K562 (cell line): ENCODE results near the gene G6PC3. TPM values are rescaled to one million over a fixed set of nuclear protein-coding genes. Genes with fewer than 3 reads are reported as not detected.

Experiments
- ATF7 ChIP-seq: fragments of 450-650 bp; IDR thresholded peaks from 2 replicates; pipeline ENCODE4 v1.7.1; 2014; ENCODE audit warnings: mild to moderate bottlenecking, moderate library complexity
- MAFG ChIP-seq: fragments of 450-650 bp; conservative IDR thresholded peaks from 2 replicates; pipeline ENCODE4 v1.6.1; 2016; ENCODE audit warnings: missing genetic modification characterization, missing compliant biosample characterization
- SRSF7 ChIP-seq: fragments of 200-400 bp; formaldehyde crosslinking; optimal IDR thresholded peaks from 2 replicates; pipeline ENCODE3; 2017; ENCODE audit warnings: mild to moderate bottlenecking, low read depth, low read length
- ZNF384 ChIP-seq: IDR thresholded peaks from 2 replicates; pipeline ENCODE4 v1.6.1; 2012; ENCODE audit warnings: low read depth, low read length, improper control_type of control experiment
- ZNF41 ChIP-seq: fragments of 250-450 bp; sonication (Bioruptor Pico); conservative IDR thresholded peaks from 2 replicates; pipeline ENCODE4 v1.4.0; 2020; ENCODE audit warnings: mild to moderate bottlenecking
- polyA plus RNA-seq, 8 experiments: library from polyadenylated mRNA; depleted of rRNA in 4 of 8; stranded (reverse) in 5 of 8; unstranded in 3 of 8; fragments of >200 nt; fragmentation: Nextera tagmentation in 2 of 8; fragmentation: Illumina TruSeq in 1 of 8; extraction: Ambion mirVana in 2 of 8; extraction: Trizol in 1 of 8; gene quantifications; 2 replicates each; pipeline versions ENCODE4 v1.2.1 to v1.2.3, GENCODE V29; 2011 to 2014; ENCODE audit warnings: inconsistent platforms in 1 of 8, missing spikeins in 1 of 8
- total RNA-seq, 7 experiments: library from RNA; depleted of rRNA in 6 of 7; stranded (reverse); fragments of >200 nt in 6 of 7; fragmentation: Illumina TruSeq in 2 of 7; extraction: Trizol in 2 of 7; gene quantifications; 2 replicates each; pipeline versions ENCODE4 v1.2.1 to v1.2.3, GENCODE V29; 2011 to 2021; ENCODE audit warnings: low replicate concordance in 1 of 7
- TF ChIP-seq, protein P1 (sequence below): fragments of 250-450 bp; sonication (Bioruptor Pico); IDR thresholded peaks from 2 replicates; pipeline ENCODE4 v1.8.0; 2021; ENCODE audit warnings: moderate library complexity, mild to moderate bottlenecking, inconsistent platforms
- TF ChIP-seq, protein P2 (sequence below): fragments of 200-600 bp; sonication (generic); IDR thresholded peaks from one replicate; pipeline ENCODE4 v1.6.1; 2012; ENCODE audit warnings: mild to moderate bottlenecking, low read depth, low read length, inconsistent platforms
- TF ChIP-seq, protein P3 (sequence below): fragments of 250-450 bp; sonication (Bioruptor Pico); IDR thresholded peaks from 2 replicates; pipeline ENCODE4 v1.4.0; 2020

Gene G6PC3
- total and polyA plus RNA-seq, 9 of the 15 experiments (the other 6 are each of a cell fraction or from before 2014, with no cell fraction given), result 10.4 to 57.8 (median 31.1) TPM

DNA sequence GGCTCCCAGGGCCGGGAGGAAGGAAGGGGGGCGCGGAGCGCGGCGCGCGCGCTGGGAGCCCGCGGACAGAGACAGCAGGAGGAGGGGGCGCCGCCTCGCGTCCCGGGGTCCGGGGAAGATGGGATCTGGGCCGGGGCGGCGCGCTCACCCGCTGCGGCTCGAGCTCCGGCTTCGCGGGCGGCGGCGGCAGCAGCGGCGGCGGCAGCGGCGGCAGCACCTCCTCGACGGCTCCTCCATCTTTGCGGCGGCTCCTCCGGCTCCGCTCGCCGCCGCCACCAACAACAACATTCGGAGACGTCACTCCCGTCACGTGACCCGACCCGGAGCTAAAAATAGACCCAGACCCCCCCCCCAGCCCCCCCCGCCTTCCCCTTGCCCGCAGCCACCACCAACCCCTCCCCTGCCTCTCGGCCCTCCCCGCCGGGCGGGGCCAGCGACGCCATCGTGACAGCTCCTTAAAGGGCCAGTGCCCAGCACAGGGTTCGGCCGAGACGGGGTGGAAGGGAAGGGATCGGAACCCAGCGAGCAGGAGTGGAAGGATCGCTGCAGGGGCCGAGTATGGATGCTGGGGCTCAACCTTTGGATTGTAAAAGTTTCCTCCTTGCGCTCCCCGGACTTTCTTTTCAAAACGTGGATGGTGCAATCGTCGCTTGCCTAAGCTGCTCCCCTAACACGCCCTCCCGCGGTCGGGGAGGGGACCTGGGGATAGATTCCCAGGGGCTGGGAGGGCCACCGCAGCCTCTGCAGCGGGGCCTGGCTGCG lies 53.0 kb downstream of the G6PC3 start, which contains the start of gene HDAC5 (continued):
- peak; percentile 83 for TF ChIP-seq ZNF41 (CRISPR knock-in tag)
- TF ChIP-seq, protein P1, sequence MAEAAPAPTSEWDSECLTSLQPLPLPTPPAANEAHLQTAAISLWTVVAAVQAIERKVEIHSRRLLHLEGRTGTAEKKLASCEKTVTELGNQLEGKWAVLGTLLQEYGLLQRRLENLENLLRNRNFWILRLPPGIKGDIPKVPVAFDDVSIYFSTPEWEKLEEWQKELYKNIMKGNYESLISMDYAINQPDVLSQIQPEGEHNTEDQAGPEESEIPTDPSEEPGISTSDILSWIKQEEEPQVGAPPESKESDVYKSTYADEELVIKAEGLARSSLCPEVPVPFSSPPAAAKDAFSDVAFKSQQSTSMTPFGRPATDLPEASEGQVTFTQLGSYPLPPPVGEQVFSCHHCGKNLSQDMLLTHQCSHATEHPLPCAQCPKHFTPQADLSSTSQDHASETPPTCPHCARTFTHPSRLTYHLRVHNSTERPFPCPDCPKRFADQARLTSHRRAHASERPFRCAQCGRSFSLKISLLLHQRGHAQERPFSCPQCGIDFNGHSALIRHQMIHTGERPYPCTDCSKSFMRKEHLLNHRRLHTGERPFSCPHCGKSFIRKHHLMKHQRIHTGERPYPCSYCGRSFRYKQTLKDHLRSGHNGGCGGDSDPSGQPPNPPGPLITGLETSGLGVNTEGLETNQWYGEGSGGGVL (CRISPR knock-in tag), result no peak
- TF ChIP-seq ZNF384, result no peak
- no peak for TF ChIP-seq SRSF7
- TF ChIP-seq ATF7, result peak; percentile 87
- TF ChIP-seq MAFG, result no peak
- TF ChIP-seq, protein P2, sequence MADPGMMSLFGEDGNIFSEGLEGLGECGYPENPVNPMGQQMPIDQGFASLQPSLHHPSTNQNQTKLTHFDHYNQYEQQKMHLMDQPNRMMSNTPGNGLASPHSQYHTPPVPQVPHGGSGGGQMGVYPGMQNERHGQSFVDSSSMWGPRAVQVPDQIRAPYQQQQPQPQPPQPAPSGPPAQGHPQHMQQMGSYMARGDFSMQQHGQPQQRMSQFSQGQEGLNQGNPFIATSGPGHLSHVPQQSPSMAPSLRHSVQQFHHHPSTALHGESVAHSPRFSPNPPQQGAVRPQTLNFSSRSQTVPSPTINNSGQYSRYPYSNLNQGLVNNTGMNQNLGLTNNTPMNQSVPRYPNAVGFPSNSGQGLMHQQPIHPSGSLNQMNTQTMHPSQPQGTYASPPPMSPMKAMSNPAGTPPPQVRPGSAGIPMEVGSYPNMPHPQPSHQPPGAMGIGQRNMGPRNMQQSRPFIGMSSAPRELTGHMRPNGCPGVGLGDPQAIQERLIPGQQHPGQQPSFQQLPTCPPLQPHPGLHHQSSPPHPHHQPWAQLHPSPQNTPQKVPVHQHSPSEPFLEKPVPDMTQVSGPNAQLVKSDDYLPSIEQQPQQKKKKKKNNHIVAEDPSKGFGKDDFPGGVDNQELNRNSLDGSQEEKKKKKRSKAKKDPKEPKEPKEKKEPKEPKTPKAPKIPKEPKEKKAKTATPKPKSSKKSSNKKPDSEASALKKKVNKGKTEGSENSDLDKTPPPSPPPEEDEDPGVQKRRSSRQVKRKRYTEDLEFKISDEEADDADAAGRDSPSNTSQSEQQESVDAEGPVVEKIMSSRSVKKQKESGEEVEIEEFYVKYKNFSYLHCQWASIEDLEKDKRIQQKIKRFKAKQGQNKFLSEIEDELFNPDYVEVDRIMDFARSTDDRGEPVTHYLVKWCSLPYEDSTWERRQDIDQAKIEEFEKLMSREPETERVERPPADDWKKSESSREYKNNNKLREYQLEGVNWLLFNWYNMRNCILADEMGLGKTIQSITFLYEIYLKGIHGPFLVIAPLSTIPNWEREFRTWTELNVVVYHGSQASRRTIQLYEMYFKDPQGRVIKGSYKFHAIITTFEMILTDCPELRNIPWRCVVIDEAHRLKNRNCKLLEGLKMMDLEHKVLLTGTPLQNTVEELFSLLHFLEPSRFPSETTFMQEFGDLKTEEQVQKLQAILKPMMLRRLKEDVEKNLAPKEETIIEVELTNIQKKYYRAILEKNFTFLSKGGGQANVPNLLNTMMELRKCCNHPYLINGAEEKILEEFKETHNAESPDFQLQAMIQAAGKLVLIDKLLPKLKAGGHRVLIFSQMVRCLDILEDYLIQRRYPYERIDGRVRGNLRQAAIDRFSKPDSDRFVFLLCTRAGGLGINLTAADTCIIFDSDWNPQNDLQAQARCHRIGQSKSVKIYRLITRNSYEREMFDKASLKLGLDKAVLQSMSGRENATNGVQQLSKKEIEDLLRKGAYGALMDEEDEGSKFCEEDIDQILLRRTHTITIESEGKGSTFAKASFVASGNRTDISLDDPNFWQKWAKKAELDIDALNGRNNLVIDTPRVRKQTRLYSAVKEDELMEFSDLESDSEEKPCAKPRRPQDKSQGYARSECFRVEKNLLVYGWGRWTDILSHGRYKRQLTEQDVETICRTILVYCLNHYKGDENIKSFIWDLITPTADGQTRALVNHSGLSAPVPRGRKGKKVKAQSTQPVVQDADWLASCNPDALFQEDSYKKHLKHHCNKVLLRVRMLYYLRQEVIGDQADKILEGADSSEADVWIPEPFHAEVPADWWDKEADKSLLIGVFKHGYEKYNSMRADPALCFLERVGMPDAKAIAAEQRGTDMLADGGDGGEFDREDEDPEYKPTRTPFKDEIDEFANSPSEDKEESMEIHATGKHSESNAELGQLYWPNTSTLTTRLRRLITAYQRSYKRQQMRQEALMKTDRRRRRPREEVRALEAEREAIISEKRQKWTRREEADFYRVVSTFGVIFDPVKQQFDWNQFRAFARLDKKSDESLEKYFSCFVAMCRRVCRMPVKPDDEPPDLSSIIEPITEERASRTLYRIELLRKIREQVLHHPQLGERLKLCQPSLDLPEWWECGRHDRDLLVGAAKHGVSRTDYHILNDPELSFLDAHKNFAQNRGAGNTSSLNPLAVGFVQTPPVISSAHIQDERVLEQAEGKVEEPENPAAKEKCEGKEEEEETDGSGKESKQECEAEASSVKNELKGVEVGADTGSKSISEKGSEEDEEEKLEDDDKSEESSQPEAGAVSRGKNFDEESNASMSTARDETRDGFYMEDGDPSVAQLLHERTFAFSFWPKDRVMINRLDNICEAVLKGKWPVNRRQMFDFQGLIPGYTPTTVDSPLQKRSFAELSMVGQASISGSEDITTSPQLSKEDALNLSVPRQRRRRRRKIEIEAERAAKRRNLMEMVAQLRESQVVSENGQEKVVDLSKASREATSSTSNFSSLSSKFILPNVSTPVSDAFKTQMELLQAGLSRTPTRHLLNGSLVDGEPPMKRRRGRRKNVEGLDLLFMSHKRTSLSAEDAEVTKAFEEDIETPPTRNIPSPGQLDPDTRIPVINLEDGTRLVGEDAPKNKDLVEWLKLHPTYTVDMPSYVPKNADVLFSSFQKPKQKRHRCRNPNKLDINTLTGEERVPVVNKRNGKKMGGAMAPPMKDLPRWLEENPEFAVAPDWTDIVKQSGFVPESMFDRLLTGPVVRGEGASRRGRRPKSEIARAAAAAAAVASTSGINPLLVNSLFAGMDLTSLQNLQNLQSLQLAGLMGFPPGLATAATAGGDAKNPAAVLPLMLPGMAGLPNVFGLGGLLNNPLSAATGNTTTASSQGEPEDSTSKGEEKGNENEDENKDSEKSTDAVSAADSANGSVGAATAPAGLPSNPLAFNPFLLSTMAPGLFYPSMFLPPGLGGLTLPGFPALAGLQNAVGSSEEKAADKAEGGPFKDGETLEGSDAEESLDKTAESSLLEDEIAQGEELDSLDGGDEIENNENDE, result no peak
- TF ChIP-seq, protein P3, sequence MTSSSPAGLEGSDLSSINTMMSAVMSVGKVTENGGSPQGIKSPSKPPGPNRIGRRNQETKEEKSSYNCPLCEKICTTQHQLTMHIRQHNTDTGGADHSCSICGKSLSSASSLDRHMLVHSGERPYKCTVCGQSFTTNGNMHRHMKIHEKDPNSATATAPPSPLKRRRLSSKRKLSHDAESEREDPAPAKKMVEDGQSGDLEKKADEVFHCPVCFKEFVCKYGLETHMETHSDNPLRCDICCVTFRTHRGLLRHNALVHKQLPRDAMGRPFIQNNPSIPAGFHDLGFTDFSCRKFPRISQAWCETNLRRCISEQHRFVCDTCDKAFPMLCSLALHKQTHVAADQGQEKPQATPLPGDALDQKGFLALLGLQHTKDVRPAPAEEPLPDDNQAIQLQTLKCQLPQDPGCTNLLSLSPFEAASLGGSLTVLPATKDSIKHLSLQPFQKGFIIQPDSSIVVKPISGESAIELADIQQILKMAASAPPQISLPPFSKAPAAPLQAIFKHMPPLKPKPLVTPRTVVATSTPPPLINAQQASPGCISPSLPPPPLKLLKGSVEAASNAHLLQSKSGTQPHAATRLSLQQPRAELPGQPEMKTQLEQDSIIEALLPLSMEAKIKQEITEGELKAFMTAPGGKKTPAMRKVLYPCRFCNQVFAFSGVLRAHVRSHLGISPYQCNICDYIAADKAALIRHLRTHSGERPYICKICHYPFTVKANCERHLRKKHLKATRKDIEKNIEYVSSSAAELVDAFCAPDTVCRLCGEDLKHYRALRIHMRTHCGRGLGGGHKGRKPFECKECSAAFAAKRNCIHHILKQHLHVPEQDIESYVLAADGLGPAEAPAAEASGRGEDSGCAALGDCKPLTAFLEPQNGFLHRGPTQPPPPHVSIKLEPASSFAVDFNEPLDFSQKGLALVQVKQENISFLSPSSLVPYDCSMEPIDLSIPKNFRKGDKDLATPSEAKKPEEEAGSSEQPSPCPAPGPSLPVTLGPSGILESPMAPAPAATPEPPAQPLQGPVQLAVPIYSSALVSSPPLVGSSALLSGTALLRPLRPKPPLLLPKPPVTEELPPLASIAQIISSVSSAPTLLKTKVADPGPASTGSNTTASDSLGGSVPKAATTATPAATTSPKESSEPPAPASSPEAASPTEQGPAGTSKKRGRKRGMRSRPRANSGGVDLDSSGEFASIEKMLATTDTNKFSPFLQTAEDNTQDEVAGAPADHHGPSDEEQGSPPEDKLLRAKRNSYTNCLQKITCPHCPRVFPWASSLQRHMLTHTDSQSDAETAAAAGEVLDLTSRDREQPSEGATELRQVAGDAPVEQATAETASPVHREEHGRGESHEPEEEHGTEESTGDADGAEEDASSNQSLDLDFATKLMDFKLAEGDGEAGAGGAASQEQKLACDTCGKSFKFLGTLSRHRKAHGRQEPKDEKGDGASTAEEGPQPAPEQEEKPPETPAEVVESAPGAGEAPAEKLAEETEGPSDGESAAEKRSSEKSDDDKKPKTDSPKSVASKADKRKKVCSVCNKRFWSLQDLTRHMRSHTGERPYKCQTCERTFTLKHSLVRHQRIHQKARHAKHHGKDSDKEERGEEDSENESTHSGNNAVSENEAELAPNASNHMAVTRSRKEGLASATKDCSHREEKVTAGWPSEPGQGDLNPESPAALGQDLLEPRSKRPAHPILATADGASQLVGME (CRISPR knock-in tag), result no peak
